WTC11 (cell line): Measurements from ENCODE around the gene MACROD2. TPM values are rescaled to one million over a fixed set of nuclear protein-coding genes. Genes with fewer than 3 reads are reported as not detected.

Source experiments
- ATAC-seq: fragments of 200-7000 bp; cut with Tn5 transposase; 2 replicates; pipeline ENCODE4 v1.10.0; 2021; ENCODE audit warnings: mild to moderate bottlenecking, moderate library complexity
- CTCF ChIA-PET: fragments of 300-600 bp; sonication (Branson Sonifier 250); formaldehyde crosslinking; loops from one replicate; lab custom pipeline; 2021; ENCODE audit warnings: antibody characterized with exemption; lab: Charles Lee
- POLR2A ChIA-PET: fragments of 350-600 bp; sonication (Branson Sonifier 250); formaldehyde crosslinking; loops from one replicate; lab custom pipeline; 2021; ENCODE audit warnings: antibody characterized with exemption; lab: Charles Lee
- DNase-seq: peaks from one replicate; pipeline ENCODE4 v3.0.0; 2021; ENCODE audit warnings: low spot score
- H3K27ac Mint-ChIP-seq: 2 replicates; pipeline ENCODE4 v1.8.0; 2021; ENCODE audit warnings: mixed read lengths
- H3K27me3 Mint-ChIP-seq: 2 replicates; pipeline ENCODE4 v1.8.0; 2021; ENCODE audit warnings: low read depth, mild to moderate bottlenecking, moderate library complexity, mixed read lengths
- H3K36me3 Mint-ChIP-seq: 2 replicates; pipeline ENCODE4 v1.8.0; 2021; ENCODE audit warnings: mixed read lengths
- H3K4me1 Mint-ChIP-seq: 2 replicates; pipeline ENCODE4 v1.8.0; 2022; ENCODE audit warnings: mixed read lengths
- H3K4me3 Mint-ChIP-seq: 2 replicates; pipeline ENCODE4 v1.8.0; 2021; ENCODE audit warnings: mild to moderate bottlenecking, moderate library complexity, mixed read lengths
- H3K9me3 Mint-ChIP-seq: 2 replicates; pipeline ENCODE4 v1.8.0; 2021; ENCODE audit warnings: mixed read lengths
- ATF1 ChIP-seq: sonication (generic); formaldehyde crosslinking; IDR thresholded peaks from 2 replicates; pipeline ENCODE4 v1.8.1; 2023; ENCODE audit warnings: mild to moderate bottlenecking, moderate library complexity, missing genetic modification reagents
- ESRRA ChIP-seq: sonication (generic); formaldehyde crosslinking; IDR thresholded peaks from 2 replicates; pipeline ENCODE4 v1.8.1; 2022; ENCODE audit warnings: mild to moderate bottlenecking, missing genetic modification reagents, borderline replicate concordance
- FOXP1 ChIP-seq: sonication (generic); formaldehyde crosslinking; IDR thresholded peaks from 2 replicates; pipeline ENCODE4 v1.8.0; 2022; ENCODE audit warnings: missing genetic modification reagents, mild to moderate bottlenecking, moderate library complexity, borderline replicate concordance
- GABPB1 ChIP-seq: sonication (generic); formaldehyde crosslinking; IDR thresholded peaks from 2 replicates; pipeline ENCODE4 v1.8.1; 2023; ENCODE audit warnings: mild to moderate bottlenecking, missing genetic modification reagents
- GRHL2 ChIP-seq: fragments of 250-450 bp; sonication (Bioruptor Pico); IDR thresholded peaks from 2 replicates; pipeline ENCODE4 v1.8.0; 2022; ENCODE audit warnings: mild to moderate bottlenecking, moderate library complexity; ENCODE audit not compliant: insufficient replicate concordance, severe bottlenecking
- GTF2I ChIP-seq: fragments of 250-450 bp; sonication (Bioruptor Pico); conservative IDR thresholded peaks from 2 replicates; pipeline ENCODE4 v1.4.0; 2021; ENCODE audit warnings: mild to moderate bottlenecking
- NFE2L1 ChIP-seq: sonication (generic); formaldehyde crosslinking; IDR thresholded peaks from 2 replicates; pipeline ENCODE4 v1.8.1; 2023; ENCODE audit warnings: missing genetic modification reagents
- NFYB ChIP-seq: sonication (generic); formaldehyde crosslinking; conservative IDR thresholded peaks from 2 replicates; pipeline ENCODE4 v1.8.0; 2022; ENCODE audit warnings: low read depth, missing genetic modification reagents
- RORB ChIP-seq: fragments of 250-450 bp; sonication (Bioruptor Pico); IDR thresholded peaks from 2 replicates; pipeline ENCODE4 v1.9.0; 2021; ENCODE audit warnings: mild to moderate bottlenecking
- TEAD1 ChIP-seq: sonication (generic); formaldehyde crosslinking; IDR thresholded peaks from 2 replicates; pipeline ENCODE4 v1.8.0; 2022; ENCODE audit warnings: mild to moderate bottlenecking, missing genetic modification reagents
- ZNF138 ChIP-seq: sonication (generic); formaldehyde crosslinking; conservative IDR thresholded peaks from 2 replicates; pipeline ENCODE4 v1.8.1; 2022; ENCODE audit warnings: mild to moderate bottlenecking, moderate library complexity, missing genetic modification reagents
- ZNF219 ChIP-seq: sonication (generic); formaldehyde crosslinking; IDR thresholded peaks from 2 replicates; pipeline ENCODE4 v1.8.0; 2023; ENCODE audit warnings: missing genetic modification reagents, mild to moderate bottlenecking, borderline replicate concordance
- ZNF232 ChIP-seq: sonication (generic); formaldehyde crosslinking; IDR thresholded peaks from 2 replicates; pipeline ENCODE4 v1.8.0; 2022; ENCODE audit warnings: mild to moderate bottlenecking, missing genetic modification reagents
- ZNF396 ChIP-seq: fragments of 250-450 bp; sonication (Bioruptor Pico); IDR thresholded peaks from 2 replicates; pipeline ENCODE4 v1.8.0; 2021; ENCODE audit warnings: mild to moderate bottlenecking, moderate library complexity, borderline replicate concordance
- total RNA-seq: library from RNA; stranded (reverse); gene quantifications from 3 replicates; pipeline ENCODE4 v1.2.3, GENCODE V29; 2021
- TF ChIP-seq, protein P1 (sequence below): sonication (generic); formaldehyde crosslinking; IDR thresholded peaks from 2 replicates; pipeline ENCODE4 v1.8.1; 2023; ENCODE audit warnings: mild to moderate bottlenecking, moderate library complexity, missing genetic modification reagents
- TF ChIP-seq, protein P2 (sequence below): sonication (generic); formaldehyde crosslinking; IDR thresholded peaks from 2 replicates; pipeline ENCODE4 v1.8.1; 2022; ENCODE audit warnings: low read depth, missing genetic modification reagents, borderline replicate concordance
- TF ChIP-seq, protein P3 (sequence below): sonication (generic); formaldehyde crosslinking; IDR thresholded peaks from 2 replicates; pipeline ENCODE4 v1.8.0; 2023; ENCODE audit warnings: mild to moderate bottlenecking, missing genetic modification reagents
- TF ChIP-seq, protein P4 (sequence below): fragments of 200-600 bp; IDR thresholded peaks from 2 replicates; pipeline ENCODE4 v1.8.0; 2022; ENCODE audit warnings: antibody characterized with exemption
- TF ChIP-seq, protein P5 (sequence below): sonication (generic); formaldehyde crosslinking; IDR thresholded peaks from 2 replicates; pipeline ENCODE4 v1.8.1; 2022; ENCODE audit warnings: mild to moderate bottlenecking, moderate library complexity, missing genetic modification reagents
- TF ChIP-seq, protein P6 (sequence below): fragments of 250-450 bp; sonication (Bioruptor Pico); IDR thresholded peaks from 2 replicates; pipeline ENCODE4 v1.9.0; 2021; ENCODE audit warnings: mild to moderate bottlenecking

The MACROD2 gene
- total RNA-seq, 1 experiment from 2014 or later, result 4.1 TPM

DNA sequence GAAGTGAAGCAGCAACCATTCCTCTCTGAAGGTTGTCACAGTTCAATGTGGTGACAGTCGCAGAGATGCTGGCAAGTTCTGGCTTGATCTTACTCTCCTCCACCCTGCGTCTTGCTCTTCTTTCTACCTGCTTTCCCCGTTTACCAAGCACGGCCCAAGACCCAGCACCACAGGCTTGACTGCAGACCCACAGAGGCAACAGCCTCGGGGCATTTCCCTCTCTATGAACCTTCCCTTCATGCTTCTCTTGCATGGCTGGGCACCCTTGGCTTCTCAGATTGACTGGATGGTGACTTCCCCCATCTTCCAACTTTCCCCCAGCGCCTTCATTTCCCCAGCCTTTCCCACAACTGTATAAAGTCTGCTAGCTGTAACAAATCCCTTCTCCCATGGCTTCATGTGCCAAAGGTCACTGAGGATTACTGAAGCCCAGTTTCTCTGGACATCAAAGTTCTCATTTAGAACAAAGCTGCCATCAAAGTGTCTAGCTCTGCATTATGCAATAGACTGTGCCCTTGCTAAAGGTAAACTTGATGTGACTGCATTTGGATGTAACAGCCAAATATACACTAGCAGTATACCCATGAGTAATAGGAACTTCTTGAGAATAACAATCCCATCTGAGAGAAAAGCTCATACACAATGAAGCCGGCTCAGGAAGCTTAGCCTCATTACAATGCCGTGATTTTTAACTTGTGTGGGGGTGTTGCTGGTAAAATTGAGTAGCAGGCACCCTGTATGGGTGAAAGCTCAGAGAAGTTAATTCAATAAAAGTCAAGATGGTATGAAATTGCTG, 1065.1 kb downstream of the MACROD2 start:
- TF ChIP-seq ESRRA (CRISPR knock-in tag) (no peak), ZNF138 (CRISPR knock-in tag) (no peak), NFYB (no peak), ZNF396 (CRISPR knock-in tag) (no peak), GABPB1 (CRISPR knock-in tag) (peak; percentile 98), RORB (CRISPR knock-in tag) (no peak)
- TF ChIP-seq, protein P1, sequence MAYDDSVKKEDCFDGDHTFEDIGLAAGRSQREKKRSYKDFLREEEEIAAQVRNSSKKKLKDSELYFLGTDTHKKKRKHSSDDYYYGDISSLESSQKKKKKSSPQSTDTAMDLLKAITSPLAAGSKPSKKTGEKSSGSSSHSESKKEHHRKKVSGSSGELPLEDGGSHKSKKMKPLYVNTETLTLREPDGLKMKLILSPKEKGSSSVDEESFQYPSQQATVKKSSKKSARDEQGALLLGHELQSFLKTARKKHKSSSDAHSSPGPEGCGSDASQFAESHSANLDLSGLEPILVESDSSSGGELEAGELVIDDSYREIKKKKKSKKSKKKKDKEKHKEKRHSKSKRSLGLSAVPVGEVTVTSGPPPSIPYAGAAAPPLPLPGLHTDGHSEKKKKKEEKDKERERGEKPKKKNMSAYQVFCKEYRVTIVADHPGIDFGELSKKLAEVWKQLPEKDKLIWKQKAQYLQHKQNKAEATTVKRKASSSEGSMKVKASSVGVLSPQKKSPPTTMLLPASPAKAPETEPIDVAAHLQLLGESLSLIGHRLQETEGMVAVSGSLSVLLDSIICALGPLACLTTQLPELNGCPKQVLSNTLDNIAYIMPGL, result no peak
- Mint-ChIP-seq H3K27ac (no peak overlapping the region), H3K4me1 (peaks cover 13% of the 10 kb centered on the region), H3K9me3 (no peaks in the 10 kb centered on the region), H3K27me3 (no peaks in the 10 kb centered on the region), H3K36me3 (no peaks in the 10 kb centered on the region), H3K4me3 (no peak overlapping the region)
- ChIA-PET POLR2A (no interaction called here), CTCF (no interaction called here)
- ATAC-seq (no peak), DNase-seq (no peak)

DNA sequence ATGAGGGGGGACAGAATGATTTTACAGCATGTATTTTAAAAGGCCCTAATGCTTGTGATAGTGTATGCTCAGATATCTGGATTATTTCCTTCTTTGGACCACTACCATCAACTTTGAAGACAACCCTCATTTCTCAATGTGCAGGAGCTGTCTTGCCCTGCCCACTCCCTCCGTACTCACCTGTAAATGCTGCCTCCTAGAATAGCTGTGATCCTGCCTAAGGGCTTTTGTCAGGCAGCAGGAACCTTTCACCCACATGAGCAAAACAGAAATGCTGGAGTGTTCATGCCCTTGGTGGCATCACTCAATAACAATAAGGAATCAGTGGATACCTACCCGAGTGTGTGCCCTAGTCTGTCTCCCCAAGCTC, 1065.7 kb downstream of the MACROD2 start:
- Mint-ChIP-seq H3K4me1 (peaks cover 13% of the 10 kb centered on the region), H3K27ac (no peak overlapping the region), H3K4me3 (no peak overlapping the region), H3K27me3 (no peaks in the 10 kb centered on the region), H3K9me3 (no peaks in the 10 kb centered on the region), H3K36me3 (no peaks in the 10 kb centered on the region)
- CTCF ChIA-PET, result no interaction called here
- TF ChIP-seq TEAD1 (CRISPR knock-in tag), result no peak
- TF ChIP-seq, protein P2, sequence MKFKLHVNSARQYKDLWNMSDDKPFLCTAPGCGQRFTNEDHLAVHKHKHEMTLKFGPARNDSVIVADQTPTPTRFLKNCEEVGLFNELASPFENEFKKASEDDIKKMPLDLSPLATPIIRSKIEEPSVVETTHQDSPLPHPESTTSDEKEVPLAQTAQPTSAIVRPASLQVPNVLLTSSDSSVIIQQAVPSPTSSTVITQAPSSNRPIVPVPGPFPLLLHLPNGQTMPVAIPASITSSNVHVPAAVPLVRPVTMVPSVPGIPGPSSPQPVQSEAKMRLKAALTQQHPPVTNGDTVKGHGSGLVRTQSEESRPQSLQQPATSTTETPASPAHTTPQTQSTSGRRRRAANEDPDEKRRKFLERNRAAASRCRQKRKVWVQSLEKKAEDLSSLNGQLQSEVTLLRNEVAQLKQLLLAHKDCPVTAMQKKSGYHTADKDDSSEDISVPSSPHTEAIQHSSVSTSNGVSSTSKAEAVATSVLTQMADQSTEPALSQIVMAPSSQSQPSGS, result no peak
- TF ChIP-seq NFE2L1 (CRISPR knock-in tag), result no peak
- POLR2A ChIA-PET, result no interaction called here
- ATAC-seq (no peak), DNase-seq (no peak)

DNA sequence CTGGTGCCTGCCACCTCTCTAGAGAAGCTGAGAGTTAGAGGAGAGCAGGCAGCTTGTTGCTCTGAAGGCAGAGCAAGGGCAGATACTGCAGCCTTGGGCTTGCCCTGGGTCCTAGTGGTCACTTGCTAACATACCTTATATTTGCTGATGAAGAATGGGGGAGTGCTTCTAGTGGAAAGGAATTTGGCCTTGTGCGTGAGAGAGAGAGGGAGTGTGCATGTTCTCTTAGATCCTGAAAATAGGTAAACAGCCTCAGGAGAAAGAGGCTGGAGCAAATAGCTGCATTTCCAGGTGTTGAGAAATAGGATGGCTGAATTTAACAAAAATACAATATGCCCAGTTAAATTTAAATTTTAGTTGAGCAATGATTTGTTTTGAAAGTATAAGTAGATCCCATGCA, 1066.6 kb downstream of the MACROD2 start:
- no peaks in the 10 kb centered on the region for H3K9me3 Mint-ChIP-seq
- H3K4me1 Mint-ChIP-seq, result peaks cover 13% of the 10 kb centered on the region
- no peak overlapping the region for H3K4me3 Mint-ChIP-seq
- H3K27me3 Mint-ChIP-seq, result no peaks in the 10 kb centered on the region
- POLR2A ChIA-PET, result no interaction called here
- no peak overlapping the region for H3K27ac Mint-ChIP-seq
- DNase-seq (no peak), ATAC-seq (peak; percentile 87)
- CTCF ChIA-PET, result interaction anchor here (0.6 to 1.0 kb wide), 2 partner anchors 59 to 725 kb away, joined by 3 to 4 read pairs; partner anchors contain the start of gene FLRT3
- no peaks in the 10 kb centered on the region for H3K36me3 Mint-ChIP-seq
- no peak for TF ChIP-seq GTF2I (CRISPR knock-in tag)
- TF ChIP-seq ATF1 (CRISPR knock-in tag), result no peak
- no peak for TF ChIP-seq ZNF219 (CRISPR knock-in tag)
- TF ChIP-seq, protein P3, sequence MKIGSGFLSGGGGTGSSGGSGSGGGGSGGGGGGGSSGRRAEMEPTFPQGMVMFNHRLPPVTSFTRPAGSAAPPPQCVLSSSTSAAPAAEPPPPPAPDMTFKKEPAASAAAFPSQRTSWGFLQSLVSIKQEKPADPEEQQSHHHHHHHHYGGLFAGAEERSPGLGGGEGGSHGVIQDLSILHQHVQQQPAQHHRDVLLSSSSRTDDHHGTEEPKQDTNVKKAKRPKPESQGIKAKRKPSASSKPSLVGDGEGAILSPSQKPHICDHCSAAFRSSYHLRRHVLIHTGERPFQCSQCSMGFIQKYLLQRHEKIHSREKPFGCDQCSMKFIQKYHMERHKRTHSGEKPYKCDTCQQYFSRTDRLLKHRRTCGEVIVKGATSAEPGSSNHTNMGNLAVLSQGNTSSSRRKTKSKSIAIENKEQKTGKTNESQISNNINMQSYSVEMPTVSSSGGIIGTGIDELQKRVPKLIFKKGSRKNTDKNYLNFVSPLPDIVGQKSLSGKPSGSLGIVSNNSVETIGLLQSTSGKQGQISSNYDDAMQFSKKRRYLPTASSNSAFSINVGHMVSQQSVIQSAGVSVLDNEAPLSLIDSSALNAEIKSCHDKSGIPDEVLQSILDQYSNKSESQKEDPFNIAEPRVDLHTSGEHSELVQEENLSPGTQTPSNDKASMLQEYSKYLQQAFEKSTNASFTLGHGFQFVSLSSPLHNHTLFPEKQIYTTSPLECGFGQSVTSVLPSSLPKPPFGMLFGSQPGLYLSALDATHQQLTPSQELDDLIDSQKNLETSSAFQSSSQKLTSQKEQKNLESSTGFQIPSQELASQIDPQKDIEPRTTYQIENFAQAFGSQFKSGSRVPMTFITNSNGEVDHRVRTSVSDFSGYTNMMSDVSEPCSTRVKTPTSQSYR (CRISPR knock-in tag), result no peak
- no peak for TF ChIP-seq ZNF232
- no peak for TF ChIP-seq FOXP1 (CRISPR knock-in tag)
- TF ChIP-seq, protein P4, sequence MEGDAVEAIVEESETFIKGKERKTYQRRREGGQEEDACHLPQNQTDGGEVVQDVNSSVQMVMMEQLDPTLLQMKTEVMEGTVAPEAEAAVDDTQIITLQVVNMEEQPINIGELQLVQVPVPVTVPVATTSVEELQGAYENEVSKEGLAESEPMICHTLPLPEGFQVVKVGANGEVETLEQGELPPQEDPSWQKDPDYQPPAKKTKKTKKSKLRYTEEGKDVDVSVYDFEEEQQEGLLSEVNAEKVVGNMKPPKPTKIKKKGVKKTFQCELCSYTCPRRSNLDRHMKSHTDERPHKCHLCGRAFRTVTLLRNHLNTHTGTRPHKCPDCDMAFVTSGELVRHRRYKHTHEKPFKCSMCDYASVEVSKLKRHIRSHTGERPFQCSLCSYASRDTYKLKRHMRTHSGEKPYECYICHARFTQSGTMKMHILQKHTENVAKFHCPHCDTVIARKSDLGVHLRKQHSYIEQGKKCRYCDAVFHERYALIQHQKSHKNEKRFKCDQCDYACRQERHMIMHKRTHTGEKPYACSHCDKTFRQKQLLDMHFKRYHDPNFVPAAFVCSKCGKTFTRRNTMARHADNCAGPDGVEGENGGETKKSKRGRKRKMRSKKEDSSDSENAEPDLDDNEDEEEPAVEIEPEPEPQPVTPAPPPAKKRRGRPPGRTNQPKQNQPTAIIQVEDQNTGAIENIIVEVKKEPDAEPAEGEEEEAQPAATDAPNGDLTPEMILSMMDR, result no peak
- TF ChIP-seq, protein P5, sequence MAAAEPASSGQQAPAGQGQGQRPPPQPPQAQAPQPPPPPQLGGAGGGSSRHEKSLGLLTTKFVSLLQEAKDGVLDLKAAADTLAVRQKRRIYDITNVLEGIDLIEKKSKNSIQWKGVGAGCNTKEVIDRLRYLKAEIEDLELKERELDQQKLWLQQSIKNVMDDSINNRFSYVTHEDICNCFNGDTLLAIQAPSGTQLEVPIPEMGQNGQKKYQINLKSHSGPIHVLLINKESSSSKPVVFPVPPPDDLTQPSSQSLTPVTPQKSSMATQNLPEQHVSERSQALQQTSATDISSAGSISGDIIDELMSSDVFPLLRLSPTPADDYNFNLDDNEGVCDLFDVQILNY, result no peak
- TF ChIP-seq, protein P6, sequence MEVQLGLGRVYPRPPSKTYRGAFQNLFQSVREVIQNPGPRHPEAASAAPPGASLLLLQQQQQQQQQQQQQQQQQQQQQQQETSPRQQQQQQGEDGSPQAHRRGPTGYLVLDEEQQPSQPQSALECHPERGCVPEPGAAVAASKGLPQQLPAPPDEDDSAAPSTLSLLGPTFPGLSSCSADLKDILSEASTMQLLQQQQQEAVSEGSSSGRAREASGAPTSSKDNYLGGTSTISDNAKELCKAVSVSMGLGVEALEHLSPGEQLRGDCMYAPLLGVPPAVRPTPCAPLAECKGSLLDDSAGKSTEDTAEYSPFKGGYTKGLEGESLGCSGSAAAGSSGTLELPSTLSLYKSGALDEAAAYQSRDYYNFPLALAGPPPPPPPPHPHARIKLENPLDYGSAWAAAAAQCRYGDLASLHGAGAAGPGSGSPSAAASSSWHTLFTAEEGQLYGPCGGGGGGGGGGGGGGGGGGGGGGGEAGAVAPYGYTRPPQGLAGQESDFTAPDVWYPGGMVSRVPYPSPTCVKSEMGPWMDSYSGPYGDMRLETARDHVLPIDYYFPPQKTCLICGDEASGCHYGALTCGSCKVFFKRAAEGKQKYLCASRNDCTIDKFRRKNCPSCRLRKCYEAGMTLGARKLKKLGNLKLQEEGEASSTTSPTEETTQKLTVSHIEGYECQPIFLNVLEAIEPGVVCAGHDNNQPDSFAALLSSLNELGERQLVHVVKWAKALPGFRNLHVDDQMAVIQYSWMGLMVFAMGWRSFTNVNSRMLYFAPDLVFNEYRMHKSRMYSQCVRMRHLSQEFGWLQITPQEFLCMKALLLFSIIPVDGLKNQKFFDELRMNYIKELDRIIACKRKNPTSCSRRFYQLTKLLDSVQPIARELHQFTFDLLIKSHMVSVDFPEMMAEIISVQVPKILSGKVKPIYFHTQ (CRISPR knock-in tag), result no peak
- no peak for TF ChIP-seq GRHL2 (CRISPR knock-in tag)
